ENCODE measurements around the gene GFI1. TPM values are rescaled to one million over a fixed set of nuclear protein-coding genes. Genes with fewer than 3 reads are reported as not detected.
A peak's percentile ranks its signal among the peaks of the same experiment; 100 is the strongest.

GFI1 gene
- total RNA-seq, 1 experiment from 2014 or later: 0.35 TPM

DNA sequence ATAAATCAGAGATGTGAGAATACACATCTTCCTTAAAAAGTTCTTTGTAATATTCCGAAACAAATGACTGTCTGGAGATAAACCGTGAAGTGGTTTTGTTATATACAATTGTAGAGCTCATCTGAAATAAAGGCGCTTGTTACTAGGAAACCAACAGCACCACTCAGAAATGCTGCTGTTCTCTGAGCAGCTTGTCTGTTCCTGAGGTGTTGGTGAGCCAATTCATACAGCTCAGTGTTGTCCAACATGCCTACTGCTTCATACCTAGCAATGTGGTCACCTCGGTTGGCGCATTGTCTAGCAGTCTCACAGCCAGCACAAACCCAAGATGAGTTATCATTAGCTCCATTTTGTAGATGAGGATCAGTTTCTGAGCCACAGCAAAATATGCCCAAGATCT, 44.4 kb downstream of the GFI1 start:
- H3K9me3 Mint-ChIP-seq: no peaks in the 10 kb centered on the region
- ATAC-seq (no peak), DNase-seq (ENCODE audit: low spot score) (no peak)
- no peaks in the 10 kb centered on the region for H3K36me3 Mint-ChIP-seq
- TF ChIP-seq GRHL2 (CRISPR knock-in tag; IDR thresholded peaks at IDR 0.05; ENCODE audit: insufficient replicate concordance, severe bottlenecking) (no peak), GABPB1 (CRISPR knock-in tag; IDR thresholded peaks at IDR 0.05) (no peak), JAZF1 (CRISPR knock-in tag; IDR thresholded peaks at IDR 0.05) (no peak), TP53 (CRISPR knock-in tag; IDR thresholded peaks at IDR 0.05) (no peak), ZNF219 (CRISPR knock-in tag; IDR thresholded peaks at IDR 0.05; ENCODE audit: borderline replicate concordance) (no peak), NR3C1 (CRISPR knock-in tag; conservative IDR thresholded peaks at IDR 0.05; ENCODE audit: low read depth) (no peak), ZNF416 (CRISPR knock-in tag; IDR thresholded peaks at IDR 0.05) (no peak), SP1 (CRISPR knock-in tag; conservative IDR thresholded peaks at IDR 0.05) (no peak)
- TF ChIP-seq, protein P1, sequence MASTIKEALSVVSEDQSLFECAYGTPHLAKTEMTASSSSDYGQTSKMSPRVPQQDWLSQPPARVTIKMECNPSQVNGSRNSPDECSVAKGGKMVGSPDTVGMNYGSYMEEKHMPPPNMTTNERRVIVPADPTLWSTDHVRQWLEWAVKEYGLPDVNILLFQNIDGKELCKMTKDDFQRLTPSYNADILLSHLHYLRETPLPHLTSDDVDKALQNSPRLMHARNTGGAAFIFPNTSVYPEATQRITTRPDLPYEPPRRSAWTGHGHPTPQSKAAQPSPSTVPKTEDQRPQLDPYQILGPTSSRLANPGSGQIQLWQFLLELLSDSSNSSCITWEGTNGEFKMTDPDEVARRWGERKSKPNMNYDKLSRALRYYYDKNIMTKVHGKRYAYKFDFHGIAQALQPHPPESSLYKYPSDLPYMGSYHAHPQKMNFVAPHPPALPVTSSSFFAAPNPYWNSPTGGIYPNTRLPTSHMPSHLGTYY (CRISPR knock-in tag; IDR thresholded peaks at IDR 0.05): no peak
- TF ChIP-seq, protein P2, sequence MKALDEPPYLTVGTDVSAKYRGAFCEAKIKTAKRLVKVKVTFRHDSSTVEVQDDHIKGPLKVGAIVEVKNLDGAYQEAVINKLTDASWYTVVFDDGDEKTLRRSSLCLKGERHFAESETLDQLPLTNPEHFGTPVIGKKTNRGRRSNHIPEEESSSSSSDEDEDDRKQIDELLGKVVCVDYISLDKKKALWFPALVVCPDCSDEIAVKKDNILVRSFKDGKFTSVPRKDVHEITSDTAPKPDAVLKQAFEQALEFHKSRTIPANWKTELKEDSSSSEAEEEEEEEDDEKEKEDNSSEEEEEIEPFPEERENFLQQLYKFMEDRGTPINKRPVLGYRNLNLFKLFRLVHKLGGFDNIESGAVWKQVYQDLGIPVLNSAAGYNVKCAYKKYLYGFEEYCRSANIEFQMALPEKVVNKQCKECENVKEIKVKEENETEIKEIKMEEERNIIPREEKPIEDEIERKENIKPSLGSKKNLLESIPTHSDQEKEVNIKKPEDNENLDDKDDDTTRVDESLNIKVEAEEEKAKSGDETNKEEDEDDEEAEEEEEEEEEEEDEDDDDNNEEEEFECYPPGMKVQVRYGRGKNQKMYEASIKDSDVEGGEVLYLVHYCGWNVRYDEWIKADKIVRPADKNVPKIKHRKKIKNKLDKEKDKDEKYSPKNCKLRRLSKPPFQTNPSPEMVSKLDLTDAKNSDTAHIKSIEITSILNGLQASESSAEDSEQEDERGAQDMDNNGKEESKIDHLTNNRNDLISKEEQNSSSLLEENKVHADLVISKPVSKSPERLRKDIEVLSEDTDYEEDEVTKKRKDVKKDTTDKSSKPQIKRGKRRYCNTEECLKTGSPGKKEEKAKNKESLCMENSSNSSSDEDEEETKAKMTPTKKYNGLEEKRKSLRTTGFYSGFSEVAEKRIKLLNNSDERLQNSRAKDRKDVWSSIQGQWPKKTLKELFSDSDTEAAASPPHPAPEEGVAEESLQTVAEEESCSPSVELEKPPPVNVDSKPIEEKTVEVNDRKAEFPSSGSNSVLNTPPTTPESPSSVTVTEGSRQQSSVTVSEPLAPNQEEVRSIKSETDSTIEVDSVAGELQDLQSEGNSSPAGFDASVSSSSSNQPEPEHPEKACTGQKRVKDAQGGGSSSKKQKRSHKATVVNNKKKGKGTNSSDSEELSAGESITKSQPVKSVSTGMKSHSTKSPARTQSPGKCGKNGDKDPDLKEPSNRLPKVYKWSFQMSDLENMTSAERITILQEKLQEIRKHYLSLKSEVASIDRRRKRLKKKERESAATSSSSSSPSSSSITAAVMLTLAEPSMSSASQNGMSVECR (CRISPR knock-in tag; IDR thresholded peaks at IDR 0.05; ENCODE audit: borderline replicate concordance): no peak
- TF ChIP-seq, protein P3, sequence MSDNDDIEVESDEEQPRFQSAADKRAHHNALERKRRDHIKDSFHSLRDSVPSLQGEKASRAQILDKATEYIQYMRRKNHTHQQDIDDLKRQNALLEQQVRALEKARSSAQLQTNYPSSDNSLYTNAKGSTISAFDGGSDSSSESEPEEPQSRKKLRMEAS (CRISPR knock-in tag; IDR thresholded peaks at IDR 0.05): no peak
- TF ChIP-seq, protein P4, sequence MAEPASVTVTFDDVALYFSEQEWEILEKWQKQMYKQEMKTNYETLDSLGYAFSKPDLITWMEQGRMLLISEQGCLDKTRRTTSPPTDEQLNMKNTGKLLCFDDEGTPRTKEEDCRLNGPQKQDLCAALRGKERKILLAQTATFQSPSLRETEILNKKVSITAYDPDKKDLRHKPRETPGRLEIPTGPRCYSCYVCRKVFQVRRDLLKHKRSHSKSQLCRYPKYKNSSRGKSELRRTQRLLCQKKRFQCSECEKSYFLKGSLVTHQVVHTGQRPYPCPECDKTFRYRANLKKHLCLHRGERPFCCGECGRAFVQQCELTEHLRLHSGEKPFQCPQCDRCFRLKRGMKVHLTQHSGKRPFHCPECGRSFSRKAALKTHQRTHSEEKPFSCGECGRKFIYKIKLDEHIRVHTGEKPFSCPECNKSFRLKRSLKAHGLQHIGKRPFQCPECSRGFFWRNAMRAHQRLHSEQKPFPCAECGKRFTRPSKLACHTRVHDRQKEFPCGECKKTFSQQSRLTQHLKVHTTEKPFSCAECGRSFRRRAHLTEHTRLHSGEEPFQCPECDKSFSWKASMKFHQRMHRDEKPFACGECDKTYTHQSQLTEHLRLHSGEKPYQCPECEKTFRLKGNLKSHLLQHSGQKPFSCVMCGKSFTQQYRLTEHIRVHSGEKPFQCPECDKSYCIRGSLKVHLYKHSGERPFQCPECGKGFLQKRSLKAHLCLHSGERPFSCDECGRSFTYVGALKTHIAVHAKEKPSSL (CRISPR knock-in tag; conservative IDR thresholded peaks at IDR 0.05): no peak
- H3K4me1 Mint-ChIP-seq: peaks cover 19% of the 10 kb centered on the region
- ChIA-PET CTCF (interaction anchor here (0.6 to 1.5 kb wide), 2 partner anchors 37 to 40 kb away, joined by 3 to 4 read pairs; no protein-coding TSS in a partner anchor), POLR2A (no interaction called here)
- no peak overlapping the region; the same call in 1 of the 2 replicates for H3K27ac Mint-ChIP-seq
- H3K27me3 Mint-ChIP-seq (ENCODE audit: low read depth): no peaks in the 10 kb centered on the region; the same call in none of the 2 replicates
- H3K4me3 Mint-ChIP-seq: peak overlapping the region; percentile 54; the same call in 1 of the 2 replicates

DNA sequence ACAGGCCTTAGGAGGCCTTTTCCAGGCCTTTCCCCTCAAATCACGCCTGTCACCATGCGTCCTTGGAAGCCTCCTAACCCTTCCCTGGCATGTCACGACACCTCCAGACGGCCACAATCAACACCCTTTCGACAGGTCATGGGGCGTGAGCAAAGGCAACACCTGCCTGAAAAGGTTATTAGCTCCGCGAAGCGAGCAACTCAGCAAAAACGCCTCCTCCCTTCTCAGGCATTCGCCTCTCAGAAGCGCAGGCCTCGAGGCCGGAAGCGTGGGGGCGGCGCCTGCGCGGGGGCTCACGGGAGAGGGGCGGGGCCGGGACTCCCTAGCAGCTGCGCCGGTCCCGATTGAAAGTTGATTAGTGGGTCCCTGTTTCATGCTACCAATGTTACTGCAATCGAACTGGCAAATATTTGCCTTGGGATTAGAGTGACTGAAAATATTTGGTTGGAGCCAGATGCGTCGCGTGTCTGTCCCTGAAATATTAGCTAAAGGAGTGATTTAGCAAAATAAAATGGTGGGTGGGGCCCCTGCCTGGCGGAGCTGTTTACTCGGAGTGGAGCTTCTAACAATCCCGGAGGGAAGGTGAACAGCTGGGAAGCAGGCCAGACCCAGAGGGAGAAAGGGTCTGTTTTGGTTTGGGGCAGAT, 44.9 kb downstream of the GFI1 start:
- ChIA-PET CTCF (interaction anchor here (0.6 to 1.5 kb wide), 2 partner anchors 37 to 41 kb away, joined by 3 to 4 read pairs; no protein-coding TSS in a partner anchor), POLR2A (no interaction called here)
- H3K4me3 Mint-ChIP-seq: peak overlapping the region; percentile 54
- DNase-seq (ENCODE audit: low spot score) (peak; percentile 73), ATAC-seq (peak; percentile 95)
- peaks cover 3% of the 10 kb centered on the region; the same call in 1 of the 2 replicates for H3K9me3 Mint-ChIP-seq
- H3K27me3 Mint-ChIP-seq (ENCODE audit: low read depth): no peaks in the 10 kb centered on the region; the same call in none of the 2 replicates
- peaks cover under 1% of the 10 kb centered on the region for H3K36me3 Mint-ChIP-seq
- H3K4me1 Mint-ChIP-seq: peaks cover 15% of the 10 kb centered on the region
- peak overlapping the region; percentile 76 for H3K27ac Mint-ChIP-seq
- no peak for TF ChIP-seq NFYB (CRISPR knock-in tag; conservative IDR thresholded peaks at IDR 0.05; ENCODE audit: low read depth)
- TF ChIP-seq ZBTB21 (CRISPR knock-in tag; IDR thresholded peaks at IDR 0.05; ENCODE audit: borderline replicate concordance): no peak
- TF ChIP-seq, protein P3 (CRISPR knock-in tag; IDR thresholded peaks at IDR 0.05): peak; percentile 84
- no peak for TF ChIP-seq ZNF396 (CRISPR knock-in tag; IDR thresholded peaks at IDR 0.05; ENCODE audit: borderline replicate concordance)
- TF ChIP-seq, protein P5, sequence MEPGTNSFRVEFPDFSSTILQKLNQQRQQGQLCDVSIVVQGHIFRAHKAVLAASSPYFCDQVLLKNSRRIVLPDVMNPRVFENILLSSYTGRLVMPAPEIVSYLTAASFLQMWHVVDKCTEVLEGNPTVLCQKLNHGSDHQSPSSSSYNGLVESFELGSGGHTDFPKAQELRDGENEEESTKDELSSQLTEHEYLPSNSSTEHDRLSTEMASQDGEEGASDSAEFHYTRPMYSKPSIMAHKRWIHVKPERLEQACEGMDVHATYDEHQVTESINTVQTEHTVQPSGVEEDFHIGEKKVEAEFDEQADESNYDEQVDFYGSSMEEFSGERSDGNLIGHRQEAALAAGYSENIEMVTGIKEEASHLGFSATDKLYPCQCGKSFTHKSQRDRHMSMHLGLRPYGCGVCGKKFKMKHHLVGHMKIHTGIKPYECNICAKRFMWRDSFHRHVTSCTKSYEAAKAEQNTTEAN (CRISPR knock-in tag; IDR thresholded peaks at IDR 0.05): no peak
- 0 out of 2 replicates have a peak, but pooled peaks have one; percentile 21 for TF ChIP-seq SMAD3 (CRISPR knock-in tag; IDR thresholded peaks at IDR 0.05; ENCODE audit: borderline replicate concordance)
- TF ChIP-seq, protein P6, sequence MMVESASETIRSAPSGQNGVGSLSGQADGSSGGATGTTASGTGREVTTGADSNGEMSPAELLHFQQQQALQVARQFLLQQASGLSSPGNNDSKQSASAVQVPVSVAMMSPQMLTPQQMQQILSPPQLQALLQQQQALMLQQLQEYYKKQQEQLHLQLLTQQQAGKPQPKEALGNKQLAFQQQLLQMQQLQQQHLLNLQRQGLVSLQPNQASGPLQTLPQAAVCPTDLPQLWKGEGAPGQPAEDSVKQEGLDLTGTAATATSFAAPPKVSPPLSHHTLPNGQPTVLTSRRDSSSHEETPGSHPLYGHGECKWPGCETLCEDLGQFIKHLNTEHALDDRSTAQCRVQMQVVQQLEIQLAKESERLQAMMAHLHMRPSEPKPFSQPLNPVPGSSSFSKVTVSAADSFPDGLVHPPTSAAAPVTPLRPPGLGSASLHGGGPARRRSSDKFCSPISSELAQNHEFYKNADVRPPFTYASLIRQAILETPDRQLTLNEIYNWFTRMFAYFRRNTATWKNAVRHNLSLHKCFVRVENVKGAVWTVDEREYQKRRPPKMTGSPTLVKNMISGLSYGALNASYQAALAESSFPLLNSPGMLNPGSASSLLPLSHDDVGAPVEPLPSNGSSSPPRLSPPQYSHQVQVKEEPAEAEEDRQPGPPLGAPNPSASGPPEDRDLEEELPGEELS (CRISPR knock-in tag; IDR thresholded peaks at IDR 0.05): peak; percentile 79; the same call in 1 of the 2 replicates
- no peak for TF ChIP-seq ZNF416 (CRISPR knock-in tag; IDR thresholded peaks at IDR 0.05)
- TF ChIP-seq, protein P7, sequence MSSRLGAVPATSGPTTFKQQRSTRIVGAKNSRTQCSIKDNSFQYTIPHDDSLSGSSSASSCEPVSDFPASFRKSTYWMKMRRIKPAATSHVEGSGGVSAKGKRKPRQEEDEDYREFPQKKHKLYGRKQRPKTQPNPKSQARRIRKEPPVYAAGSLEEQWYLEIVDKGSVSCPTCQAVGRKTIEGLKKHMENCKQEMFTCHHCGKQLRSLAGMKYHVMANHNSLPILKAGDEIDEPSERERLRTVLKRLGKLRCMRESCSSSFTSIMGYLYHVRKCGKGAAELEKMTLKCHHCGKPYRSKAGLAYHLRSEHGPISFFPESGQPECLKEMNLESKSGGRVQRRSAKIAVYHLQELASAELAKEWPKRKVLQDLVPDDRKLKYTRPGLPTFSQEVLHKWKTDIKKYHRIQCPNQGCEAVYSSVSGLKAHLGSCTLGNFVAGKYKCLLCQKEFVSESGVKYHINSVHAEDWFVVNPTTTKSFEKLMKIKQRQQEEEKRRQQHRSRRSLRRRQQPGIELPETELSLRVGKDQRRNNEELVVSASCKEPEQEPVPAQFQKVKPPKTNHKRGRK (CRISPR knock-in tag; IDR thresholded peaks at IDR 0.05; ENCODE audit: borderline replicate concordance): no peak

All from WTC11 (cell line).